Activated CD4-positive, CD25-positive, alpha-beta regulatory T cell treated with anti-CD3 and anti-CD28 coated beads, Interleukin-2, amount 50 U/mL, for 16 hours (primary cell): ENCODE measurements around the gene HOXC12.

ENCODE experiments used
- DNase-seq: peaks from one replicate; pipeline ENCODE4 v3.0.0-alpha.2; 2020; ENCODE audit warnings: low read depth, low spot score

Gene HOXC12

GRCh38 chr12:54007538-54008259, 53.0 kb downstream of the HOXC12 start:
- DNase-seq: no peak

GRCh38 chr12:54008260-54008552, 53.5 kb downstream of the HOXC12 start:
- no peak for DNase-seq
